ENCODE data around the gene RAD23A. TPM values are rescaled to one million over a fixed set of nuclear protein-coding genes. Genes with fewer than 3 reads are reported as not detected.

The RAD23A gene
- total and polyA plus RNA-seq, 4 donors = 79.7 to 186 (median 117) TPM

- H3K36me3 ChIP-seq (ENCODE audit: control insufficient read depth in 4 of 4, insufficient read depth in 4 of 4, low read length in 4 of 4) = peaks cover 17 to 43% (median 35%) of the 10 kb centered on the region in 4 donors
- DNase-seq (peak in 2 of 3 donors; percentile 39 to 41), ATAC-seq (ENCODE audit: insufficient read depth, low FRiP score) (peak; percentile 4)
These were observed 6.7 kb upstream of the RAD23A start for GRCh38 chr19:12938779-12939601.

GRCh38 chr19:12939975-12940423 lies 5.7 kb upstream of the RAD23A start:
- Histone ChIP-seq H3K36me3 (ENCODE audit: control insufficient read depth in 4 of 4, insufficient read depth in 4 of 4, low read length in 4 of 4) (peaks cover 24 to 51% (median 41%) of the 10 kb centered on the region in 4 donors), H3K4me3 (peak overlapping the region; percentile 17), H3K9ac (ENCODE audit: insufficient read depth in 1 of 2, low read length in 2 of 2) (peak overlapping the region; percentile 65 to 90), H3K4me1 (ENCODE audit: control insufficient read depth in 5 of 5, insufficient read depth in 5 of 5, low read length in 5 of 5) (peaks cover 11 to 25% (median 21%) of the 10 kb centered on the region in 5 donors), H3K27ac (ENCODE audit: low read depth in 1 of 2, low read length in 1 of 2) (peak overlapping the region in 1 of 2 donors; percentile 43), H3K9me3 (ENCODE audit: control insufficient read depth in 4 of 4, insufficient read depth in 3 of 4, low read length in 3 of 4) (no peaks in the 10 kb centered on the region), H3K27me3 (ENCODE audit: control insufficient read depth in 3 of 3, insufficient read depth in 3 of 3, low read length in 2 of 3) (no peaks in the 10 kb centered on the region)
- no peak for TF ChIP-seq CTCF (IDR thresholded peaks at IDR 0.05; ENCODE audit: control extremely low read depth, extremely low read depth)
- ATAC-seq (ENCODE audit: insufficient read depth, low FRiP score) (no peak), DNase-seq (no peak)
- WGBS, 2 donors = 29 to 46% methylated on average over 10 of the region's 10 CpGs

More at GRCh38 chr19:12938779-12939601, 6.7 kb upstream of the RAD23A start:
- WGBS, 2 donors = 0% methylated on average over 54 of the region's 54 CpGs
- H3K9me3 ChIP-seq (ENCODE audit: control insufficient read depth in 4 of 4, insufficient read depth in 3 of 4, low read length in 3 of 4) = no peaks in the 10 kb centered on the region
- peaks cover 11 to 27% (median 20%) of the 10 kb centered on the region in 5 donors for H3K4me1 ChIP-seq (ENCODE audit: control insufficient read depth in 5 of 5, insufficient read depth in 5 of 5, low read length in 5 of 5)
- H3K9ac ChIP-seq (ENCODE audit: insufficient read depth in 1 of 2, low read length in 2 of 2) = peak overlapping the region; percentile 82 to 90
- no peaks in the 10 kb centered on the region for H3K27me3 ChIP-seq (ENCODE audit: control insufficient read depth in 3 of 3, insufficient read depth in 3 of 3, low read length in 2 of 3)
- peak overlapping the region; percentile 86 to 90 for H3K27ac ChIP-seq (ENCODE audit: low read depth in 1 of 2, low read length in 1 of 2)
- peak overlapping the region; percentile 80 for H3K4me3 ChIP-seq
- TF ChIP-seq CTCF (IDR thresholded peaks at IDR 0.05; ENCODE audit: control extremely low read depth, extremely low read depth) = no peak

- H3K9ac ChIP-seq (ENCODE audit: insufficient read depth in 1 of 2, low read length in 2 of 2) = no peak overlapping the region
- H3K36me3 ChIP-seq (ENCODE audit: control insufficient read depth in 4 of 4, insufficient read depth in 4 of 4, low read length in 4 of 4) = peaks cover 24 to 51% (median 41%) of the 10 kb centered on the region in 4 donors
- no peaks in the 10 kb centered on the region for H3K27me3 ChIP-seq (ENCODE audit: control insufficient read depth in 3 of 3, insufficient read depth in 3 of 3, low read length in 2 of 3)
- no peak for DNase-seq
- no peak for TF ChIP-seq CTCF (IDR thresholded peaks at IDR 0.05; ENCODE audit: control extremely low read depth, extremely low read depth)
- 49 to 70% methylated on average over 2 of the region's 2 CpGs for WGBS, 2 donors
- no peaks in the 10 kb centered on the region for H3K9me3 ChIP-seq (ENCODE audit: control insufficient read depth in 4 of 4, insufficient read depth in 3 of 4, low read length in 3 of 4)
- peaks cover 11 to 25% (median 21%) of the 10 kb centered on the region in 5 donors for H3K4me1 ChIP-seq (ENCODE audit: control insufficient read depth in 5 of 5, insufficient read depth in 5 of 5, low read length in 5 of 5)
- H3K27ac ChIP-seq (ENCODE audit: low read depth in 1 of 2, low read length in 1 of 2) = peak overlapping the region in 1 of 2 donors; percentile 28
- no peak overlapping the region for H3K4me3 ChIP-seq
- no peak for ATAC-seq (ENCODE audit: insufficient read depth, low FRiP score)
These were observed 4.8 kb upstream of the RAD23A start for GRCh38 chr19:12940897-12941296.
